Activated naive CD4-positive, alpha-beta T cell treated with anti-CD3 and anti-CD28 coated beads, Interleukin-2, amount 50 U/mL, for 24 hours (primary cell): ENCODE results near the gene FOXN1.

Experiments used
- H3K27ac Mint-ChIP-seq: one replicate; pipeline ENCODE4 v1.8.0; 2021; ENCODE audit warnings: mild to moderate bottlenecking, mixed read lengths
- H3K27me3 Mint-ChIP-seq: one replicate; pipeline ENCODE4 v1.8.0; 2021; ENCODE audit warnings: mixed read lengths
- H3K36me3 Mint-ChIP-seq: one replicate; pipeline ENCODE4 v1.8.0; 2021; ENCODE audit warnings: mixed read lengths
- H3K4me1 Mint-ChIP-seq: one replicate; pipeline ENCODE4 v1.8.0; 2021; ENCODE audit warnings: mixed read lengths
- H3K4me3 Mint-ChIP-seq: one replicate; pipeline ENCODE4 v1.8.0; 2021; ENCODE audit warnings: mild to moderate bottlenecking, mixed read lengths
- H3K9me3 Mint-ChIP-seq: one replicate; pipeline ENCODE4 v1.8.0; 2021; ENCODE audit warnings: mixed read lengths

FOXN1 gene

GRCh38 chr17:28577466-28577824 lies 71.3 kb downstream of the FOXN1 start:
- peaks cover 35% of the 10 kb centered on the region for H3K4me1 Mint-ChIP-seq
- H3K4me3 Mint-ChIP-seq = no peak overlapping the region
- no peaks in the 10 kb centered on the region for H3K27me3 Mint-ChIP-seq
- H3K36me3 Mint-ChIP-seq = peaks cover 2% of the 10 kb centered on the region
- no peak overlapping the region for H3K27ac Mint-ChIP-seq
- H3K9me3 Mint-ChIP-seq = no peaks in the 10 kb centered on the region

GRCh38 chr17:28578246-28579195 lies 72.4 kb downstream of the FOXN1 start:
- peaks cover 26% of the 10 kb centered on the region for H3K4me1 Mint-ChIP-seq
- H3K9me3 Mint-ChIP-seq = no peaks in the 10 kb centered on the region
- H3K36me3 Mint-ChIP-seq = peaks cover 2% of the 10 kb centered on the region
- H3K27me3 Mint-ChIP-seq = no peaks in the 10 kb centered on the region
- no peak overlapping the region for H3K4me3 Mint-ChIP-seq
- no peak overlapping the region for H3K27ac Mint-ChIP-seq

- Mint-ChIP-seq H3K4me3 (no peak overlapping the region), H3K36me3 (no peaks in the 10 kb centered on the region), H3K4me1 (peaks cover 21% of the 10 kb centered on the region), H3K9me3 (no peaks in the 10 kb centered on the region), H3K27ac (no peak overlapping the region), H3K27me3 (no peaks in the 10 kb centered on the region)
Observed at GRCh38 chr17:28579526-28579925, 73.4 kb downstream of the FOXN1 start.

- Mint-ChIP-seq H3K27me3 (no peaks in the 10 kb centered on the region), H3K36me3 (peaks cover 2% of the 10 kb centered on the region), H3K27ac (no peak overlapping the region), H3K9me3 (no peaks in the 10 kb centered on the region), H3K4me1 (peaks cover 13% of the 10 kb centered on the region), H3K4me3 (no peak overlapping the region)
Observed at GRCh38 chr17:28580959-28581358, 74.8 kb downstream of the FOXN1 start.

- Mint-ChIP-seq H3K9me3 (no peaks in the 10 kb centered on the region), H3K4me3 (no peak overlapping the region), H3K4me1 (no peaks in the 10 kb centered on the region), H3K27me3 (no peaks in the 10 kb centered on the region), H3K27ac (no peak overlapping the region), H3K36me3 (peaks cover 2% of the 10 kb centered on the region)
Observed at GRCh38 chr17:28582513-28582912, 76.4 kb downstream of the FOXN1 start.

- H3K4me1 Mint-ChIP-seq = no peaks in the 10 kb centered on the region
- H3K27ac Mint-ChIP-seq = no peak overlapping the region
- H3K36me3 Mint-ChIP-seq = peaks cover 4% of the 10 kb centered on the region
- H3K27me3 Mint-ChIP-seq = no peaks in the 10 kb centered on the region
- no peaks in the 10 kb centered on the region for H3K9me3 Mint-ChIP-seq
- H3K4me3 Mint-ChIP-seq = no peak overlapping the region
Observed at GRCh38 chr17:28584434-28584833, 78.3 kb downstream of the FOXN1 start.

- H3K4me3 Mint-ChIP-seq = no peak overlapping the region
- no peak overlapping the region for H3K27ac Mint-ChIP-seq
- H3K4me1 Mint-ChIP-seq = no peaks in the 10 kb centered on the region
- H3K36me3 Mint-ChIP-seq = peaks cover 4% of the 10 kb centered on the region
- H3K9me3 Mint-ChIP-seq = no peaks in the 10 kb centered on the region
- no peaks in the 10 kb centered on the region for H3K27me3 Mint-ChIP-seq
Observed at GRCh38 chr17:28585851-28586250, 79.7 kb downstream of the FOXN1 start.
